HPDE6-E6E7 (cell line): ENCODE measurements around the gene GOSR1.
"Not testable (repeated sequence)": the region's sequence is repeated elsewhere in the genome, so short reads cannot be mapped to it uniquely, and the experiment has no call there.

Experiments used
- DNase-seq: peaks from one replicate; pipeline ENCODE4 v3.0.0; 2011; ENCODE audit warnings: missing footprints; ENCODE audit errors: extremely low spot score

GOSR1 gene

DNA sequence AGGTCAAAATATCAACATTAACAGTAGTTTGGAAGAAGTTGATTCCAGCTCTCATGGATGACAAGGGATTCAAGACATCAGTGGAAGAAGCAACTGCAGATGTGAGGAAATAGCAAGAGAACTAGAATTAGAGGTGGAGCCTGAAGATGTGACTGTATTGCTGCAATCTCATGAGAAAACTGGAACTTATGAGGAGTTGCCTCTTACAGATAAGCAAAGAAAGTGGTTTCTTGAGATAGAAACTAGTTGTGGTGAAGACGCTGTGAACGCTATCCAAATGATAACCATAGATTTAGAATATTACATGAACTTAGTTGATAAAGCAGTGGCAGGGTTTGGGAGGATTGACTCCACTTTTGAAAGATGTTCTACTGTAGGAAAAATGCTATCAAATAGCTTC, 67.8 kb downstream of the GOSR1 start:
- DNase-seq: no peak

DNA sequence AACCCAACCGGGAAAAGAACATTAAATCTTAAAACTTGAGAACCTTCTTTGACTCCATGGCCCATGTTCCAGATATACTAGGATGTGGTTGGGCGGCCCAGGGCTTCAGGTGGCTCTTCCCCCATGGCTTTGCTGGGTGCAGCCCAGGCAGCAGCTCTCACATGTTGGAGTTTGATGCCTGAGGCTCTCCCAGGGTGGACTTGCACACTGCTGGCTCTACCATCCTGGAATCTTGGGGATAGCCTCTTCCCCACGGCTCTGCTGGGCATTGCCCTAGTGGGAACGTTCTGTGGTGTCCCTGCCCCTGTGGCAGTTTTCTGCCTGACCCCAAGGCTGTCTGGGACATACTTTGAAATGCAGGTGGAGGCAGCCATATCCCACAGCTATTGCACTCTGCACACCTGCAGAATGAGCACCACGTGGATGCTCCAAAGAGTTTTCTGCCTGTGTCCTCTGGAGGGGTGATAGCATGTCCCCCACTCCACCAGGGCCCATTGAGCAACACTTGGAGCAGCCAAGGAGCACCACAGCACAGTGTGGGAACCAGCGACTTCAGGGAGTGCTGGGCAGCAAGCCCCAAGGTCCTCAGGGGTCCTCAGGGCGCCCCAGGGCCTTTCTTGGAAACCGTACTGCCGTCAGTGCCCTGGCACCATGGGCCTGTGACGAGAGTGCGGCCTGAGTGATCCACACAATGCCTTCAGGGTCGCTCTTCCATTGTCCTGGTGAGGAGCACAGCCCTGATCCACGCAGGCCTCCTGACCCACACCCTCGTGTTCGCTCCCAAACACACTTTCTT, 70.8 kb downstream of the GOSR1 start:
- DNase-seq: no peak

DNA sequence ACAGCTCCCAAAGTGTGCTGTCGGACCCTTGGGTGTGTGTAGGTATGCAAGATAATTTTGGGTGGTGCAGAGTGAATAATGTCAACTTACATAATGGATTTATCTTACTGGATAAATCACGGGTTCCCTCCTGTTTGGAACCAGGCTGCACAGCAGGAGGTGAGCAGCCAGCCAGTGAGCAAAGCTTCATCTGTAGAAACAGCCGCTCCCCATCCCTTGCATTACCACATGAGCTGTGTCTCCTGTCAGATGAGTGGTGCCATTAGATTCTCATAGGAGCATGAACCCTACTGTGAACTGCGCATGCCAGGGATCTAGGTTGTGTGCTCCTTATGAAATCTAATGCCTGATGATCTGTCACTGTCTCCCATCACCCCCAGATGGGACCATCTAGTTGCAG, 72.0 kb downstream of the GOSR1 start:
- DNase-seq: not testable (repeated sequence)

DNA sequence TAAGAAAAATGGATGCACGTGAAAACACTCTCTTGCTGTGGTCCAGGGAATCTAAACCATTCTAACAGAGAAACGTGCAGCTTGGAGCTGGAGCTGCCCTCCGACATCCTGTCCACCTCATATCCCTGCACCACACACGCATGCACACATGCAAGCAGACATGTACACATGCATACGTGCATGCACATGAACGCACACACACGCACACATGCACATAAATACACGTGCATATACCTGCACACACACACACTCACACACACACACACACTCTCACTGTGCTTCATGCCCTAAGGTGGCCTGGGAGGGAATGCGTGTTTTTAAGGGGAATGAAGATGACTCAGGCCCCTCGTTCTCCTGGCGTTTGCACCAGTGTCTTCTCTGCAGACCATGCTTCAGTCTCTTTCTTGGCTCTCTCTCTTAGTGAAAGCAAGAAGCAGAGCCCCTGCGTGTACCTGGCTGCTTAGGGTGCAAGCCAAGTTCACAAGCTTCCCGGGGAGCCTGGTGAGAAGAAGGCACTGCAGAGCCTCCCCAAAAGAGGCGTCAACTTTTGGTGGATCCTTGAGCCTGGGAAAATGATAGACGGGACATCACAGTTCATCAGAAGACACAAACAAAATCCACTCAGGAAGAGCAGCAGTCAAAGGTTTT, 72.8 kb downstream of the GOSR1 start:
- no peak for DNase-seq

DNA sequence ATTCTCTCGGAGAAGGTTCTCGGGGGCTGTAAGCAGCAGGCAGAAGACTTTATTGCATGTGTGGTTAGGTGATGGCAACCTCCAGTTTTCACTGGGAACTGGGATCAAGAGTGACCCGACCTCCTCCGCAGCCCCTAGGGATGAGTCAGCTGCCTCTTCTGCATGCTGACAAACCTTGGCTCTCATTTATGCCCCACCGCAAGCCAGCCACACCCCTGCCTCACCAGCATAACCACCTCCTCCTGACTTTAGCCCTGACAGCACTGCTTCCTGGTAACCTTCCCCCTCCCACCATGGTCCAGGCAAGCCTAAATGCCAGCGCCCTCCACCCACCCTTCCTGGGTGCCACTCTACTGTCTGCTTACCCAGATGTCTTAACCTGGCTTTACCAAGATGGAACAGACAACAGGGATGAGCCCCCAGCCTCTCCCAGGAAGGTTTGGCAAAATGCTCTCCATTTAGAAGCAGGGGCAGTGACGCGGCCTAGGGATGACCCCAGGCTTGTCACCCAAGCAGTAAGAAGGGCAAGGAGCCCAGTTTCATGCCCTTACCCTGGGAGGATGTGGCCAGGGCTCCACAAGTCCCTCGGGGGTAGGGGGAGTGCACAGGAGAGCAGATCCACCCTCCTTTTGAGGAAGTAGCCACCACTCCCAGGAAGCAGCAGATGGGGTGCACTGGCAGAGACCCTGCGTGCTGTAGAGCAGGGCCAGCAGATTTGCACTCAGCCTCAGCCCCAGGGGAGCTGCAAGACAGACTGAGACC, 73.5 kb downstream of the GOSR1 start:
- peak; percentile 17 for DNase-seq

DNA sequence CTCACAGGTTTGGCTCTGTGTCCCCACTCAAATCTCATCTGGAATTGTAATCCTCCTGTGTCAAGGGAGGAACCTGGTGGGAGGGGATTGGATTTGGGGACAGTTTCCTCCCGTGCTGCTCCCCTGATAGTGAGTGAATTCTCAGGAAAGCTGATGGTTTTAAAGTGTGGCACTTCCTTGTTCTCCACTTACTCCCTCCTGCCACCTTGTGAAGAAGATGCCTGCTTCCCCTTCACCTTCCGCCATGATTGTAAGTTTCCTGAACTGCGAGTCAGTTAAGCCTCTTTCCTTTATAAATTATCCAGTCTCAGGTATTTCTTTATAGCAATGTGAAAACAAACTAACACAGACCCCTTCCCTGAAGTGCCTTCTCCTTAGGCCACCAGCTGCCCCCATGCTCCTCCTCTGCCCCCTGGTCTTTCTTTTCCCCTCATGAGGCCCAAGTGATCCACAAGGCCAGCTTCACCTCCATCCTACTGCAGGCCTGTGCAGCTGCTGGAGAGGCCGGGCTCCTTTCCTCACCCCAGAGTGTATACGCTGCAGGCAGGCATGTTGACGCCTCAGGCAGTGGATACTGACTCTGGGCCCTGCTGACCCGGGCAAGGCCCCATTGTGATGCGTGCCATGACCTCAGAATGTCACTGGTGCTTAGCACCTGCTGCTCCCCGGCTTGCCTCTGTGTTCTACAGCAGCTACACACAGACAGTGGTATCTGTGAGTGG, 74.2 kb downstream of the GOSR1 start:
- not testable (repeated sequence) for DNase-seq

DNA sequence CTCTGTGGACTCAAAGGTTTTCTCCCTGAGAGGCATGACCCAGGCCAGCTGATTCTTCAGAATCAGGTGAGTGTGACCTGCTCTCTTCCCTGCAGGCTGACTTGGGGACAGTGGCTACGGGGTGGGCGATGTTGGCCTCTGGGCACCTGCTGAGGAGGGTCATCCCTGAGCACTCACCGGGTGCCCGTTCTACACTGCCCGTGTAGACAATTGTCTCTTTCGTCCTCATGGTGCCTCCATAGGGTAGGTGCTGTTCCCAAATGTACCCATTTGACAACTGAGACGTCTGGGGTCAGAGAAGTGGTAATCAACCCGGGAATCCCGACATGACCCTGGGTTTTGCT, 74.8 kb downstream of the GOSR1 start:
- no peak for DNase-seq

DNA sequence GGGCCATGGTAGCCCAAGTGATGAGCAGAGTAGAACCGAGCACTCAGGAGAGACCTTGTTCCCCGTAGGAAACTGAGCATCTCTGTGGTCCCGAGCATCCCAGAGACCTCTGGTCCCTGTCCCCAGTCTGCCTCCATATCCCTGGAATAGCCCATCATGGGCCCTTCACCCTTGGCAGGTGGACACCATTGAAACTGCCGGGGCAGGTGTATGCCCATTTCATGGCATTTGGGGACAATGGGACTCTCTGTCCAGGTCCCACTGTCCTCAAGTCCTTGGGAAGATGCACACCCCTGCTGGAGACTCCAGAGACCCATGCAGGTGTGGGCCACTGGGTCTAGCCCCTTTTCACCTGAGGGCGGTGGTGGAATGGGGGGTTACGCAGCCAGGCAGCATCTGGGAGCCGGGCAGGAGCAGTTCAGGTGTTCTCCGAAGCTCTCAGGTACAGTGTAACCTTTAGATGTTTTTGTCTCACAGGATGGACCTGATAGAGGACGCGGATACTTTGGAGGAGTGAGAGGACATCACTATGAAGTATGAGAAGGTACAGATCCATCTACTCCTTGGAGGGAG, 75.9 kb downstream of the GOSR1 start:
- DNase-seq: no peak

DNA sequence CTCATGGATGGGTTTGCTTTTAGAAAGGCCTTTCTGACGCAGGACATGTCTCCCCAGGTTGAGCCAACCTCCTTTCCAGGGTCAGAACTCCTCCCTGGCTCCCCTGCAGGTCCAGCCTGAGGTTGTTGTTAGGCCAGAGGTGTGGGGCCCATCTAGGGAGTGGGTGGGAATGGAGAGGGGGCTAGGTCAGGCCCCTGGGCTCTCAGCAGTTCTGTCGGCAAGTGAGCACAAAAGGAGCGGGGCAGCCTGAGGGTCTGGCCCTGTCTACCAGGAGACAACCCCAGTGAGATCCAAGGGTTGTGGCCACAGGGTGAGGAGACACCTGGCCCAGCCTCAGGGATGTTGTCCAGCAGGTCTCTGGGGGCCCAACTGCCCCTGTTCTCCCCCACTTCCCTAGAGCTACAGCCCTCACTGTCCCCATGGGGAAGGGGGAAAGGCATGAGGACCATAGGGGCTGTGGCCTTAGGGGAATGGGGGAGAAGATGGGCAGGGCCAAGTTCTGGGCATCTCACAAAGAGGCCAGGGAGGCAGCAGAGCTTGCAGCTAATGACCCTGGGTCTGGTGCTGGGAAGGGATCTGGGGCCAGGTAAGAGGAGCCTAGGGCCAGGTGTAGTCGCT, 76.7 kb downstream of the GOSR1 start:
- DNase-seq: not testable (repeated sequence)

DNA sequence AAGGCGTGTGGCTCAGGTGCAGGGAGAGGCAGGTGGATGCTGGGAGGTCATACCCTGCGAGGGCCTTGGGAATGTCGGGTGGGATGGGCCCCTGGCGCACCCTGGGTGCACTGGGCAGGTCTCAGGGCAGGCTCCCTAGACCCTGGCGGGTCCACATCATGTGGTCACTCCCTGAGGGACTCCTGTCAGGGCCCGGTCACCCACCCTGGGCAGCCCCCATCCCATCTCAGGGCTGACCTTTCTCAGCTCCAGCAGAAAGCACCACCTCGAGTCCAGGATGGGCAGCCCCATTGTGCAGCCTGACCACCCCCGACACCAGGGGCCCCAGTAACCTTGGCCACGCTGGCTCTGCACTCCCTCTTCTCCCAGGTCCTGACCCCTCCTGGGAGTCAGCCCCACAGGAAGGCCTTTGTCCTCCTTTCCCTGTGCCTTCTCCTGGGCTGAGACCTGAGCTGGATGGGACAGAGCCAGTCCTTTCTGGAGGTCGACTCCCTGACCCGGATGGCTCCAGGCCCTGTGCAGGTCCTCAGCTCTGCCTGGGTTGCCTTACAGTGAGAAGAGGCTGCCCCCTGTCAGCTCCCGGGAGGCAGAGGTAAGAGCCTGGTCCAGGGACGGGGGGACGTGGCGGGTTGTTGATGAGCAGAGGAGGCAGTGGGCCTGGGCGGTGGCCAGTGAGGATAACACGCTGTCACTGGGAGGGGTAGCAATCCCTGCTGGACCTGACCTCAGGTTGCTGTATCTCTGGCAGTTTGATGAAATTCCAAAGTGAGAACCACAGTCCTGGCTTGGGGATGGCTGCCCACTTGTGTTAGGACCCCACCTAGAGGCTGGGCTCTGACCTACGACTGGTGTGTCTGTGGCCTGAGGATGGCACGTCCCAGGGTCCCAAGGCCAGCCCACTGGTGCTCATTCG, 77.9 kb downstream of the GOSR1 start:
- DNase-seq: no peak

DNA sequence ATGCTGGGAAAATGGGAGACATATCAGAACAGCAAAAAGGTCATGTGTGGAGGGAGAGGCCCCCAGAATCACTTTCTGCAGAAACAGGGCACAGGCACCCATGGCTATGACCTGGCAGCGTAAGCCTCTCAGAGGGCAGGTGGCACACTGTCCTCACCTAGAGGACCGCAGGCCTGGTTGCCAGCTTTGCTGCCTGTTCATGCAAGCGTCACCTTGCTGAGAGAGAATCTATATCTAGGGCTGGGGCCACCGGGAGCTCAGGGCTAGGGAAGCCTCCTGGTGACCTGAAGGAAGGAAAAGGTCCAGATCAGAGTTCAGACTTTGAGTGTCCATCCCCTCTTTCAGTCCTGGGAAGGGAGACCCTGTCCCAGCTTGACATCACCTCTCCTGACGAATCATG, 78.7 kb downstream of the GOSR1 start:
- DNase-seq: no peak

DNA sequence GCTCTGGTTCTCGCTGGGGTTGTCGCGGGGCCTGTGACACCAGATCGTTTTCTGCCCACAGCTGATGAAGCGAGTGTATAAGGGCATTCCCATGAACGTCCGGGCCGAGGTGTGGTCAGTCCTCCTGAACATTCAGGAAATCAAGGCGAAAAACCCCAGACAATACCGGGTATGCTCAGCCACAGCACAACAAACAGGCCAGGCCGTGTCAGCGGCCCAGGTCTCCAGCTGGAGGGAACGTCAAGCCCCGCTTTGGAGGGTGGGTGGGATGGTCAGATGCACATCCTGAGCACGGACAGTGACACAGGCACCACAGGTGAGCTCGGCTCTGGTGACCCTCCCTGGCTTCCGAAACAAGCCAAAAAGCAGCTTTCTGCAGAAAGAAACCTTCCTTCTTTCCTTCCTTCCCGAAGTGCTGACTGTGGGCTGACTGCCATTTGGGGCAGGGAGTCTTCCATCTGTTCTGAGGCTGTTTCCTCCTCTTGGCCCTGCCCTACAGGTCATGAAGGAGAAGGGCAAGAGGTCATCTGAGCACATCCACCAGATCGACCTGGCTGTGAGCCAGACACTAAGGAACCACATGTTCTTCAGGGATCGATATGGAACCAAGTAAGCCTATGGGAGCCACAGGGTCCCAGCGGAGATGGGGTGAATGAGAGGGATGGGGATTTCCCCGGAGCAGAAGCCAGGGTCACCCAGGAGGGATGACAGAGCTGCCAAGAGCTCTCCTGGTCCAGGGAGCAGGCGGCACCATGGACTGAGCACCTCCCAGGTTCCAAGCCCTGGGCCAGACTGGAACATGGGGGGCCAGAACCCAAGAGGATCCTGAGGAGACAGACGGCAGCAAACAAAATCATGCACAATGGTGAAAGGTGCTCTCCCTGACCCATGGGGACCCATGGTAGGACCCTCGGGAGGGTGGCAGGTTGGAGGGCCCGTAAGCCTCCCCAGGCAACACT, 79.4 kb downstream of the GOSR1 start:
- no peak for DNase-seq

DNA sequence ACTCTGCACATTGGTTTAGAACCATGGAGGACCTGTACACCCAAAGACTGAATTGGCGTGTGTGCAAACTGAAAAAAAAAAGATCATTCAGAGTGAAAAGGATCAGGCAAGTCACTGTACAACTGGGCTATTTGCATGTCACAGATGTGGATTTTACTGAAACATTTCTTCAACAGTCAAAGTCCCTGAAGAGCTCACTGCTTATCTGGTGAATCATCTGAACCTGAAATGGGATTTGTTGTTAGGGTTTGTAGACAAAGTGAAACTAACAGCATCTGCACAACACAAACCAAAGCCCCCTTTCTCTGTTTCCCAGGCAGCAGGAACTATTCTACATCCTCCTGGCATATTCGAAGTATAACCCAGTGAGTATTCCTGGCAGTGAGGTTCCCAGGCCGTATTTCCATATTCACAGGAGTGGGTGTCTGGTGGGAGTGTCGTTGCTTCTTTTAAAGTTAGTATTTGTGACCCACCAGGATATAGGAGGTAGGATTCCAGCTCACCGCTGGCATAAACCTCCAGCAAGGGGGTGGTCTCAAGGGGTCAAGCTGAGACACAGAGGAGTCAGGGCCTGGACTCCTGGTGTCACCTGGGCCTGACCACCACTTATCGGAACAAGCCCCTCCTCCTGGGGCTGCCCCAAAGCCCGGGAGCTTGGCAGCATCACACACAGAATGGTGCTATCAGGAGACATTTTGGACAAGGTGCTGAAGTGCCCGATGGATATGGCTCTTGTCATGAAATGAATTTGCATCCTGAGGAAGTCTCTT, 80.9 kb downstream of the GOSR1 start:
- no peak for DNase-seq

DNA sequence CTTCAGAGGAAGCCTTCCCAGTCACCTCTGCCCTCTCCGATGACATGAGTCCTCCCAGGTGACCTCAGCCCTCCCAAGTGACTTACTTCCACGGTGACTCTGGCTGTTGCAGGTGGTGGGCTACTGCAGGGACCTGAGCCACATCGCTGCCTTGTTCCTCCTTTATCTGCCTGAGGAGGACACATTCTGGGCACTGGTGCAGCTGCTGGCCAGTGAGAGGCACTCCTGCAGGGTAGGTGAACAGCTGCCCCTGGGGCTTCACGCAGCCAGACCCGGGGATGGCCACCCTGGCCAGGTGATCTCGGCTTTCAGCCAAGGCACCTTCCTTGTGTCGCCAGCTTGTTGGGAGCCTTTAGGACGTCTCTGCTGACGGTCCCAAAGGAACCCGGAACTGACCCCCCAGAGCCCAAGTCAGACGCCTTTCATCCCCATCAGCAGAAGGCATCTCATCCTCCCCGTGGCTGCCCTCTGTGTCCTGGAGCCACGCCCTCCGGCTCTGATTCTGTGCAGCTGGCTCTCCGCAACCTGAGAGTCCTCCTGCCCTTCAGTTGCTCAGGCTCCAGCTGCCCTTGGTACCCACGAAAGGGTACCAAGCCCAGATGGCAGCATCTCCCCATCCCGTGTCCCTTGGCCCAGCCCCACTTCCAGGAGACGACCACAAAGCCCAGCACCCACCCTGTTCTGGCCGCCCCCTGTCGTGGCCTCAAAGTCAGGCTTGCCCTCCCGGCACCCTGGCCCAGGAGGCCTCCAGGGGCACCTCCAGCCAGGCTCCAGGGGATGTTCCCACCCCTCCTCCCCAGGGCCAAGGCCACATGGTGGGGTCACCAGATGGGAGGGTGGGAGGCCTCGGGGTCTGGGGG, 81.7 kb downstream of the GOSR1 start:
- no peak for DNase-seq

DNA sequence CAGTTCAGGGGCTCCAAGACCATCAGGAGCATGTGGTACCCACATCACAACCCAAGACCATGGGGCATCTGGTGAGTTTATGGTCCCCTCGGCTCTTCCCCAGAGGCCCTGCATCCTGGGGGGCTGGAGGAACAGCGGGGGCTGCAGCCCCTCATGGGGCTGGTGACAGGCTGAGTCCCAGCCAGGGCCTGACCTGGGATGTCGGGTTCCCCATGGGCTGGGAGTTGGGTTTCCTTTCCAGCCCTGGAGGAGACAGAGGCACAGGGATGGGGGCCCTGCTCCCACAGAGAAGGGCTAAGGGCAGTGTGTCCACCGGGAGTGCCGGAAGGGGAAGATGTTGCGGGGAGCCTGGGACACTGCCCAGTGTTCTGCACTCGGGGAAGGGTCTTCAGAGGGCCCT, 82.4 kb downstream of the GOSR1 start:
- no peak for DNase-seq

DNA sequence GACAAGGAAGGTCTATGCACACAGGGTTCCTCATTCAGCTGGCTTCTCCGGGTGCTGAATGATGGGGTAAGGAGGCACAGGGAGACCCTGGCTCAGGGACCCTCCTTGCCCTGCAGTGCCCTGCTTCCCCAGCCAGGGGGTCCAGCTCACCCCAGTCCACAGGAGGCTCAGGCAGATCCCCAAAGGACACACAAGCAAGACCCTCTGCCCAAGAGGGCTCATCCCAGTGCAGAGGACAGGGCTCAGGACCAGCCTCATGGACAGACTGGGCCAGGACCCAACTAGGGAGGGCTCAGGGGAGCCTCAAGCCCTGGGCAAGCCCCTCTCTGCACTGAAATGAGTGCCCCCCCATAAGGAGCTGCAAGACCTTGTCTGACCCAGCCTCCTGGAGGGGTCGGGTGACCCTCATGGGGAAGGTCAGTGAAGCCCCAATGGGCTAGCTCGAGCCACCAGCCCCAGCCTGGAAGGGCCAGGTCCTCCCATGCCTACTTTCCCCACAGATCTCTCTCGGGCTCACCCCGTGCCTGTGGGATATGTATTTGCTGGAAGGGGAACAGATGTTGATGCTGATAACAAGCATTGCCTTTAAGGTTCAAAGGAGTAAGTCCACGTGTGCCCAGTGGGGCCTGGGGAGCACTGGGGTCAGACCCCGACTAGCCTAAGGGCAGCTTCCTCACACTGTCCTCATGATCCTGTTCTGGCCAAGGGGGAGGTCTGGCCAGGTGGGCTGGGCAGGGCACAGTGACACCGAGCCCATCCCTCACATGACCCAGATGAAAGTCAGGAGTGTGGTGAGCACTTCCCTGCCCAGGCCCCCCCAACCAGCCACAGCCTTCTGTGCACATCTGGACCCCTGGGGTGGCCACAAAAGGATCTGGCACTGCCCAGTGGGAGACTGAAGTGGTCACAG, 83.2 kb downstream of the GOSR1 start:
- not testable (repeated sequence) for DNase-seq
